Mucosa of descending colon (tissue), 3 donors: Measurements from ENCODE around the gene CACYBP. TPM values are rescaled to one million over a fixed set of nuclear protein-coding genes. Genes with fewer than 3 reads are reported as not detected.
"Not testable (repeated sequence)": the region's sequence is repeated elsewhere in the genome, so short reads cannot be mapped to it uniquely, and the experiment has no call there.

Experiments used
- ATAC-seq: fragments of 200-7000 bp; cut with Tn5 transposase; one replicate; pipeline ENCODE4 v1.9.1; 2020; ENCODE audit warnings: mild to moderate bottlenecking, moderate library complexity
- DNase-seq, 3 donors: peaks; one replicate each; pipeline ENCODE4 v3.0.0-alpha.2; 2020
- H3K36me3 ChIP-seq: fragments of 200-600 bp; one replicate; pipeline ENCODE4 v1.8.0; 2021; ENCODE audit warnings: low read depth, mild to moderate bottlenecking
- H3K4me1 ChIP-seq: fragments of 200-600 bp; one replicate; pipeline ENCODE4 v1.8.0; 2021; ENCODE audit warnings: low read depth, mild to moderate bottlenecking
- H3K4me3 ChIP-seq: fragments of 200-600 bp; one replicate; pipeline ENCODE4 v1.8.0; 2021; ENCODE audit warnings: mild to moderate bottlenecking
- H3K9me3 ChIP-seq: fragments of 200-600 bp; one replicate; pipeline ENCODE4 v1.8.0; 2021; ENCODE audit warnings: mild to moderate bottlenecking
- intact Hi-C, 2 donors: fragments of 100-400 bp; cut with DNase I in 1 of 2; cut with micrococcal nuclease in 1 of 2; formaldehyde crosslinking; loops; one replicate each; pipeline versions ENCODE4 v1.11.0 to v1.11.1; 2022; cut with DNase I, micrococcal nuclease
- total RNA-seq, 3 donors: library from RNA; stranded (reverse); fragmentation: NEBNext Ultra II Directional in 2 of 3; extraction: Animal tissue kit (Norgen Biotek cat#: 25700) in 2 of 3; gene quantifications; one replicate each; pipeline versions ENCODE4 v1.2.1 to v1.2.4, GENCODE V29; 2021 to 2023
- TF ChIP-seq, protein P1 (sequence below): fragments of 200-600 bp; IDR thresholded peaks from one replicate; pipeline ENCODE4 v1.8.0; 2022; ENCODE audit warnings: antibody characterized with exemption, mild to moderate bottlenecking
- donor health status: DM: no; HTN: no; CAD: no; lungs with moderate emphysema.
- donor health status: DM: no; HTN: no; CAD: no.
- donor health status: DM: no; HTN: yes; CAD: no.

Gene CACYBP
- total RNA-seq, 3 donors from 2014 or later, result 43.6 to 103 (median 67.9) TPM

DNA sequence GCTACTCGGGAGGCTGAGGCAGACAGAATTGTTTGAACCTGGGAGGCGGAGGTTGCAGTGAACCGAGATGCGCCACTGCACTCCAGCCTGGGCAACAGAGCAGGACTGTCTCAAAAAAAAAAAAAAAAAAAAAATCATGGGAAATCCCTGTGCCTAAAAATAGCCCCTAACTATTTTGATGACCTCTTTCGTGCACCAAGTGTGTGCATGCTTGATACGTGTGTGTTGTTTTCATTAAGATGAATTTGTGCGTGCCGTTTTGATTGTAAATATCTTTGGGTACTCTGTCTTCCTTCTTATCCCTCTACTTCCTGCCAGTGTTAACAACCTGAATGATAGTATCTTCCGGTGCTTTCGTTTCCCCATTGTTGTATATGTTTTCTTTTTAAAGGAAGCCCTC, 9.8 kb downstream of the CACYBP start:
- TF ChIP-seq, protein P1, sequence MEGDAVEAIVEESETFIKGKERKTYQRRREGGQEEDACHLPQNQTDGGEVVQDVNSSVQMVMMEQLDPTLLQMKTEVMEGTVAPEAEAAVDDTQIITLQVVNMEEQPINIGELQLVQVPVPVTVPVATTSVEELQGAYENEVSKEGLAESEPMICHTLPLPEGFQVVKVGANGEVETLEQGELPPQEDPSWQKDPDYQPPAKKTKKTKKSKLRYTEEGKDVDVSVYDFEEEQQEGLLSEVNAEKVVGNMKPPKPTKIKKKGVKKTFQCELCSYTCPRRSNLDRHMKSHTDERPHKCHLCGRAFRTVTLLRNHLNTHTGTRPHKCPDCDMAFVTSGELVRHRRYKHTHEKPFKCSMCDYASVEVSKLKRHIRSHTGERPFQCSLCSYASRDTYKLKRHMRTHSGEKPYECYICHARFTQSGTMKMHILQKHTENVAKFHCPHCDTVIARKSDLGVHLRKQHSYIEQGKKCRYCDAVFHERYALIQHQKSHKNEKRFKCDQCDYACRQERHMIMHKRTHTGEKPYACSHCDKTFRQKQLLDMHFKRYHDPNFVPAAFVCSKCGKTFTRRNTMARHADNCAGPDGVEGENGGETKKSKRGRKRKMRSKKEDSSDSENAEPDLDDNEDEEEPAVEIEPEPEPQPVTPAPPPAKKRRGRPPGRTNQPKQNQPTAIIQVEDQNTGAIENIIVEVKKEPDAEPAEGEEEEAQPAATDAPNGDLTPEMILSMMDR, result no peak
- Histone ChIP-seq H3K9me3 (no peaks in the 10 kb centered on the region), H3K4me1 (no peaks in the 10 kb centered on the region), H3K36me3 (peaks cover 9% of the 10 kb centered on the region), H3K4me3 (no peak overlapping the region)
- DNase-seq, result no peak
- intact Hi-C loops, result no loop called here
- ATAC-seq, result no peak

DNA sequence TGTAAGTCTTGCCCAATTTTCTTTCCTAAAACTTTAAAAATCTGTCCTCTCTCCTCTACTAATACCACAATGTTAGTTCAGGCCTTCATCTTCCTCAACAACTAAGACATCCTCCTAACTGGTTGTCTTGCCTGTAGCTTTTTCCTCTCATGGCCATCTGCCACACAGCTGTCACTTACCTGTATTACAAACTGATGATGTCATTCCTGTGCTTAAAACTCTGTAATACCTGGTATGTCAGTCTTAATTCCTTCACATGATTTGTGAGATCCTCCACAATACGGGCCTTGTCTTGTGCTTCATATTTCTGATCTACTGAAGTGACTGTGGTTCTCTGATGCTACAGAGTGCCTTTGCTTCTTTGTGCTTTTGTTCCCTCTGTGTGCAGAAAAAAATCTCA, 13.7 kb downstream of the CACYBP start:
- intact Hi-C loops, result no loop called here
- Histone ChIP-seq H3K4me3 (no peak overlapping the region), H3K9me3 (no peaks in the 10 kb centered on the region), H3K36me3 (peaks cover 9% of the 10 kb centered on the region), H3K4me1 (no peaks in the 10 kb centered on the region)
- TF ChIP-seq, protein P1, result no peak
- ATAC-seq, result no peak
- no peak for DNase-seq

- Histone ChIP-seq H3K4me1 (no peaks in the 10 kb centered on the region), H3K4me3 (no peak overlapping the region), H3K9me3 (no peaks in the 10 kb centered on the region), H3K36me3 (peaks cover 9% of the 10 kb centered on the region)
- intact Hi-C loops, result no loop called here
- TF ChIP-seq, protein P1, result no peak
- DNase-seq (no peak), ATAC-seq (no peak)
Measured at GRCh38 chr1:175015243-175015642, 15.5 kb downstream of the CACYBP start.

GRCh38 chr1:175019524-175019923, 19.8 kb downstream of the CACYBP start:
- H3K4me3 ChIP-seq, result no peak overlapping the region
- TF ChIP-seq, protein P1, result no peak
- no peaks in the 10 kb centered on the region for H3K4me1 ChIP-seq
- H3K36me3 ChIP-seq, result no peaks in the 10 kb centered on the region
- no peak for ATAC-seq
- H3K9me3 ChIP-seq, result no peaks in the 10 kb centered on the region
- no peak for DNase-seq
- intact Hi-C loops, result no loop called here

- ATAC-seq (peak; percentile 100), DNase-seq (peak; percentile 98 to 99 (median 99))
- Histone ChIP-seq H3K4me3 (peak within 1 kb of the TSS; percentile 48), H3K9me3 (no peaks in the 10 kb centered on the region), H3K4me1 (no peaks in the 10 kb centered on the region), H3K36me3 (no peaks in the 10 kb centered on the region)
- intact Hi-C loops, result no loop called here
- TF ChIP-seq, protein P1, result no peak
Measured at GRCh38 chr1:175023043-175023921, 23.5 kb downstream of the CACYBP start, which contains the start of gene MRPS14. TSS of gene MRPS14 (minus strand) at chr1:175023425. CDS start at chr1:175023408, 17 bp downstream.

- not testable (repeated sequence) for ATAC-seq
Measured at GRCh38 chr1:175023922-175024242, 24.1 kb downstream of the CACYBP start.

More at GRCh38 chr1:175023922-175024242, 24.1 kb downstream of the CACYBP start:
- H3K4me1 ChIP-seq, H3K9me3 ChIP-seq, DNase-seq, H3K4me3 ChIP-seq, intact Hi-C loops, H3K36me3 ChIP-seq: not testable (repeated sequence)
